ENCODE results near the gene XRCC4. TPM values are rescaled to one million over a fixed set of nuclear protein-coding genes. Genes with fewer than 3 reads are reported as not detected.

The XRCC4 gene
- total RNA-seq, 1 experiment from 2014 or later, result 24.6 TPM

DNA sequence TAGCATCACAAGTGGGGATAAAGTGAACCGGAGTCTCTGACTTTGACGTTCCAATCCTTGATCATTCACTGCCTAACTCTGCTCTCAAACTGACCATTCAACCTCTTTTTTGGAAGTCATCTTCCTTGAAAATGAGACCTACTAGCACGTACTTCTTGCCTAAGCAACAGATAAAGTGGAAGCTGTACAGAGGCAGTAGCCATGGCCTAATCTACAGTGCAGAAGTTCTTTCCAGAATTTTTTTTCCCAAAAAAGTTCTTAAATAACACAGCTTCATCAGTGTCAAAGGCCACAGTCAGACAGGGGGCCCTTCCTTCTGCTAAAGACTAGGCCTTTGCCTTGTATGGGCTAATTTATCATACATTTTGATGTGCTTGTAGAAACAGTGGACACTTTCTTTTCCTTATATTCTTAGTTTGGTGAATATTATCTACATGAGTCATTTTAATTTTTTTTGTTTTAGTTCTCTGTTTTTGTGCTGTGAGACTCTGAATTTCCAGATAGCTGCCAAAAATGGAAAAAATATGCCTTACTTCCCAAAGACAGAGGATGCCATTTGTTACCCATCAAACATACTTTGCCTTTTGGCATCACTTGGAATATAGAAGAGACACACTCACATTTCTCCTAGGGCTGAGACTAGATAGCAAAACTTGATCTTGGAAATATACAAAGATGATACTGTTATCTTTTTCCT is 297.9 kb downstream of the XRCC4 start:
- H3K4me2 ChIP-seq (ENCODE audit: low read length), result no peak overlapping the region
- no peaks in the 10 kb centered on the region for H3K79me2 ChIP-seq (ENCODE audit: insufficient read depth, low read length)
- POLR2A ChIA-PET, result no interaction called here
- TF ChIP-seq, protein P1, sequence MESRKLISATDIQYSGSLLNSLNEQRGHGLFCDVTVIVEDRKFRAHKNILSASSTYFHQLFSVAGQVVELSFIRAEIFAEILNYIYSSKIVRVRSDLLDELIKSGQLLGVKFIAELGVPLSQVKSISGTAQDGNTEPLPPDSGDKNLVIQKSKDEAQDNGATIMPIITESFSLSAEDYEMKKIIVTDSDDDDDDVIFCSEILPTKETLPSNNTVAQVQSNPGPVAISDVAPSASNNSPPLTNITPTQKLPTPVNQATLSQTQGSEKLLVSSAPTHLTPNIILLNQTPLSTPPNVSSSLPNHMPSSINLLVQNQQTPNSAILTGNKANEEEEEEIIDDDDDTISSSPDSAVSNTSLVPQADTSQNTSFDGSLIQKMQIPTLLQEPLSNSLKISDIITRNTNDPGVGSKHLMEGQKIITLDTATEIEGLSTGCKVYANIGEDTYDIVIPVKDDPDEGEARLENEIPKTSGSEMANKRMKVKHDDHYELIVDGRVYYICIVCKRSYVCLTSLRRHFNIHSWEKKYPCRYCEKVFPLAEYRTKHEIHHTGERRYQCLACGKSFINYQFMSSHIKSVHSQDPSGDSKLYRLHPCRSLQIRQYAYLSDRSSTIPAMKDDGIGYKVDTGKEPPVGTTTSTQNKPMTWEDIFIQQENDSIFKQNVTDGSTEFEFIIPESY (IDR thresholded peaks at IDR 0.05; ENCODE audit: extremely low read depth, insufficient replicate concordance, low read length), result no peak
- TF ChIP-seq TCF7L2 (IDR thresholded peaks at IDR 0.05; ENCODE audit: borderline replicate concordance, extremely low read depth, insufficient read depth, insufficient read length) (no peak), YY1 (IDR thresholded peaks at IDR 0.05; ENCODE audit: extremely low read depth, insufficient replicate concordance, low read depth, low read length) (no peak), ZNF274 (IDR thresholded peaks at IDR 0.05; ENCODE audit: low read depth, low read length) (no peak), POLR2A (IDR thresholded peaks at IDR 0.05; ENCODE audit: borderline replicate concordance, extremely low read depth, insufficient read depth, insufficient read length) (no peak), FOSL1 (IDR thresholded peaks at IDR 0.05; ENCODE audit: low read depth) (no peak), SIN3A (IDR thresholded peaks at IDR 0.05; ENCODE audit: low read depth) (no peak), RAD21 (IDR thresholded peaks at IDR 0.05; ENCODE audit: low read depth) (no peak), EGR1 (IDR thresholded peaks at IDR 0.05; ENCODE audit: low read depth) (no peak), POLR2AphosphoS5 (IDR thresholded peaks at IDR 0.05; ENCODE audit: low read depth, low read length) (no peak), CEBPB (IDR thresholded peaks at IDR 0.05; ENCODE audit: low read depth) (no peak)
- TF ChIP-seq, protein P2, sequence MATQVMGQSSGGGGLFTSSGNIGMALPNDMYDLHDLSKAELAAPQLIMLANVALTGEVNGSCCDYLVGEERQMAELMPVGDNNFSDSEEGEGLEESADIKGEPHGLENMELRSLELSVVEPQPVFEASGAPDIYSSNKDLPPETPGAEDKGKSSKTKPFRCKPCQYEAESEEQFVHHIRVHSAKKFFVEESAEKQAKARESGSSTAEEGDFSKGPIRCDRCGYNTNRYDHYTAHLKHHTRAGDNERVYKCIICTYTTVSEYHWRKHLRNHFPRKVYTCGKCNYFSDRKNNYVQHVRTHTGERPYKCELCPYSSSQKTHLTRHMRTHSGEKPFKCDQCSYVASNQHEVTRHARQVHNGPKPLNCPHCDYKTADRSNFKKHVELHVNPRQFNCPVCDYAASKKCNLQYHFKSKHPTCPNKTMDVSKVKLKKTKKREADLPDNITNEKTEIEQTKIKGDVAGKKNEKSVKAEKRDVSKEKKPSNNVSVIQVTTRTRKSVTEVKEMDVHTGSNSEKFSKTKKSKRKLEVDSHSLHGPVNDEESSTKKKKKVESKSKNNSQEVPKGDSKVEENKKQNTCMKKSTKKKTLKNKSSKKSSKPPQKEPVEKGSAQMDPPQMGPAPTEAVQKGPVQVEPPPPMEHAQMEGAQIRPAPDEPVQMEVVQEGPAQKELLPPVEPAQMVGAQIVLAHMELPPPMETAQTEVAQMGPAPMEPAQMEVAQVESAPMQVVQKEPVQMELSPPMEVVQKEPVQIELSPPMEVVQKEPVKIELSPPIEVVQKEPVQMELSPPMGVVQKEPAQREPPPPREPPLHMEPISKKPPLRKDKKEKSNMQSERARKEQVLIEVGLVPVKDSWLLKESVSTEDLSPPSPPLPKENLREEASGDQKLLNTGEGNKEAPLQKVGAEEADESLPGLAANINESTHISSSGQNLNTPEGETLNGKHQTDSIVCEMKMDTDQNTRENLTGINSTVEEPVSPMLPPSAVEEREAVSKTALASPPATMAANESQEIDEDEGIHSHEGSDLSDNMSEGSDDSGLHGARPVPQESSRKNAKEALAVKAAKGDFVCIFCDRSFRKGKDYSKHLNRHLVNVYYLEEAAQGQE (IDR thresholded peaks at IDR 0.05; ENCODE audit: low read depth), result no peak
- TF ChIP-seq, protein P3, sequence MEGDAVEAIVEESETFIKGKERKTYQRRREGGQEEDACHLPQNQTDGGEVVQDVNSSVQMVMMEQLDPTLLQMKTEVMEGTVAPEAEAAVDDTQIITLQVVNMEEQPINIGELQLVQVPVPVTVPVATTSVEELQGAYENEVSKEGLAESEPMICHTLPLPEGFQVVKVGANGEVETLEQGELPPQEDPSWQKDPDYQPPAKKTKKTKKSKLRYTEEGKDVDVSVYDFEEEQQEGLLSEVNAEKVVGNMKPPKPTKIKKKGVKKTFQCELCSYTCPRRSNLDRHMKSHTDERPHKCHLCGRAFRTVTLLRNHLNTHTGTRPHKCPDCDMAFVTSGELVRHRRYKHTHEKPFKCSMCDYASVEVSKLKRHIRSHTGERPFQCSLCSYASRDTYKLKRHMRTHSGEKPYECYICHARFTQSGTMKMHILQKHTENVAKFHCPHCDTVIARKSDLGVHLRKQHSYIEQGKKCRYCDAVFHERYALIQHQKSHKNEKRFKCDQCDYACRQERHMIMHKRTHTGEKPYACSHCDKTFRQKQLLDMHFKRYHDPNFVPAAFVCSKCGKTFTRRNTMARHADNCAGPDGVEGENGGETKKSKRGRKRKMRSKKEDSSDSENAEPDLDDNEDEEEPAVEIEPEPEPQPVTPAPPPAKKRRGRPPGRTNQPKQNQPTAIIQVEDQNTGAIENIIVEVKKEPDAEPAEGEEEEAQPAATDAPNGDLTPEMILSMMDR (IDR thresholded peaks at IDR 0.05 in 2 of 3, conservative IDR thresholded peaks at IDR 0.05 in 1 of 3; ENCODE audit: borderline replicate concordance in 1 of 3, insufficient read depth in 1 of 3, low read depth in 2 of 3, low read length in 2 of 3), result no peak
- TF ChIP-seq, protein P4, sequence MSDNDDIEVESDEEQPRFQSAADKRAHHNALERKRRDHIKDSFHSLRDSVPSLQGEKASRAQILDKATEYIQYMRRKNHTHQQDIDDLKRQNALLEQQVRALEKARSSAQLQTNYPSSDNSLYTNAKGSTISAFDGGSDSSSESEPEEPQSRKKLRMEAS (IDR thresholded peaks at IDR 0.05), result no peak
- TF ChIP-seq, protein P5, sequence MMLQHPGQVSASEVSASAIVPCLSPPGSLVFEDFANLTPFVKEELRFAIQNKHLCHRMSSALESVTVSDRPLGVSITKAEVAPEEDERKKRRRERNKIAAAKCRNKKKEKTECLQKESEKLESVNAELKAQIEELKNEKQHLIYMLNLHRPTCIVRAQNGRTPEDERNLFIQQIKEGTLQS (IDR thresholded peaks at IDR 0.05), result no peak
- BruUV-seq (replicated peaks), result no TSS peak
- DNase-seq (ENCODE audit: low read depth, low spot score), result no peak
- no peak overlapping the region for H3K9ac ChIP-seq (ENCODE audit: low read length)
- RAD21 ChIA-PET (ENCODE audit: low non-redundant PET in 1 of 2, low total read pairs in 2 of 2, uncharacterized antibody in 2 of 2, unreplicated experiment in 2 of 2), result no interaction called here
- no peak overlapping the region for H3K27ac ChIP-seq (ENCODE audit: low read depth, low read length)
- intact Hi-C loops (cut with micrococcal nuclease), result no loop called here
- no peaks in the 10 kb centered on the region for H3K9me2 ChIP-seq (ENCODE audit: insufficient read depth)
- H3K4me1 ChIP-seq (ENCODE audit: control insufficient read depth in 1 of 2, insufficient read depth in 2 of 2, low read length in 2 of 2), result no peaks in the 10 kb centered on the region
- ATAC-seq, result no peak
- H3K36me3 ChIP-seq (ENCODE audit: control insufficient read depth in 1 of 2, insufficient read depth in 2 of 2, low read length in 2 of 2), result no peaks in the 10 kb centered on the region
- CTCF ChIA-PET, result no interaction called here
- no peak overlapping the region for H2AFZ ChIP-seq (ENCODE audit: low read depth, low read length, poor library complexity, severe bottlenecking)
- H4K20me1 ChIP-seq (ENCODE audit: insufficient read depth), result no peaks in the 10 kb centered on the region
- H3K4me3 ChIP-seq (replicated peaks in 1 of 2; ENCODE audit: low read depth in 1 of 2, low read length in 2 of 2), result no peak overlapping the region
- no peaks in the 10 kb centered on the region for H3K27me3 ChIP-seq (ENCODE audit: insufficient read depth, low read length)
- H3K9me3 ChIP-seq (ENCODE audit: control insufficient read depth in 1 of 2, insufficient read depth in 1 of 2, low read depth in 1 of 2, low read length in 2 of 2), result no peaks in the 10 kb centered on the region
